MM.1S (cell line): Measurements from ENCODE around the gene MARVELD3.

Source experiments
- DNase-seq: peaks from one replicate; pipeline ENCODE4 v3.0.0-alpha.2; 2015
- H2AFZ ChIP-seq: fragments of 300-600 bp; sonication (generic); 2 replicates; pipeline ENCODE4 v1.6.0; 2016; ENCODE audit warnings: antibody characterized with exemption, low read length
- H3F3A ChIP-seq: fragments of 300-600 bp; sonication (generic); 2 replicates; pipeline ENCODE4 v1.6.1; 2016; ENCODE audit warnings: mild to moderate bottlenecking, antibody characterized with exemption, low read length, moderate library complexity, mixed read lengths; ENCODE audit not compliant: insufficient read depth
- H3K27ac ChIP-seq: fragments of 300-600 bp; sonication (generic); 2 replicates; pipeline ENCODE4 v1.5.1; 2016; ENCODE audit warnings: mild to moderate bottlenecking, low read length
- H3K27me3 ChIP-seq: fragments of 300-600 bp; sonication (generic); replicated peaks from 2 replicates; pipeline ENCODE4 v1.6.0; 2016; ENCODE audit warnings: low read length; ENCODE audit not compliant: insufficient read depth
- H3K36me3 ChIP-seq: fragments of 300-600 bp; sonication (generic); replicated peaks from 2 replicates; pipeline ENCODE4 v1.6.1; 2016; ENCODE audit warnings: mild to moderate bottlenecking, low read length, mixed read lengths; ENCODE audit not compliant: insufficient read depth
- H3K4me1 ChIP-seq: fragments of 300-600 bp; sonication (generic); 2 replicates; pipeline ENCODE4 v1.6.1; 2016; ENCODE audit warnings: low read length, mixed read lengths
- H3K4me2 ChIP-seq: fragments of 300-600 bp; sonication (generic); 2 replicates; pipeline ENCODE4 v1.6.0; 2016; ENCODE audit warnings: low read depth, low read length
- H3K4me3 ChIP-seq: fragments of 300-600 bp; sonication (generic); 2 replicates; pipeline ENCODE4 v1.5.1; 2016; ENCODE audit warnings: low read length, mixed read lengths
- H3K79me2 ChIP-seq: fragments of 300-600 bp; sonication (generic); 2 replicates; pipeline ENCODE4 v1.6.1; 2016; ENCODE audit warnings: mixed run types, low read length, mixed read lengths
- H3K9ac ChIP-seq: fragments of 300-600 bp; sonication (generic); 2 replicates; pipeline ENCODE4 v1.6.1; 2016; ENCODE audit warnings: low read length, mixed read lengths
- H3K9me2 ChIP-seq: fragments of 300-600 bp; sonication (generic); replicated peaks from 2 replicates; pipeline ENCODE4 v1.6.1; 2016; ENCODE audit warnings: mild to moderate bottlenecking, low read length, mixed read lengths; ENCODE audit not compliant: insufficient read depth
- H3K9me3 ChIP-seq: fragments of 300-600 bp; sonication (generic); replicated peaks from 2 replicates; pipeline ENCODE4 v1.6.1; 2016; ENCODE audit warnings: mild to moderate bottlenecking, low read length, mixed read lengths; ENCODE audit not compliant: insufficient read depth
- H4K20me1 ChIP-seq: fragments of 300-600 bp; sonication (generic); 2 replicates; pipeline ENCODE4 v1.6.1; 2016; ENCODE audit warnings: mild to moderate bottlenecking, low read length, moderate library complexity, mixed read lengths; ENCODE audit not compliant: insufficient read depth
- EZH2 ChIP-seq: fragments of 300-600 bp; sonication (generic); optimal IDR thresholded peaks from 2 replicates; pipeline ENCODE3; 2017; ENCODE audit warnings: low read depth, mild to moderate bottlenecking, antibody characterized with exemption, low read length, mixed read lengths
- EZH2phosphoT487 ChIP-seq: fragments of 300-600 bp; sonication (generic); IDR thresholded peaks from 2 replicates; pipeline ENCODE4 v1.6.1; 2018; ENCODE audit warnings: antibody characterized with exemption, low read length
- TF ChIP-seq, protein P1 (sequence below): fragments of 300-600 bp; sonication (generic); IDR thresholded peaks from 2 replicates; pipeline ENCODE4 v1.5.1; 2016; ENCODE audit warnings: antibody characterized with exemption, low read length, mixed read lengths

The MARVELD3 gene

DNA sequence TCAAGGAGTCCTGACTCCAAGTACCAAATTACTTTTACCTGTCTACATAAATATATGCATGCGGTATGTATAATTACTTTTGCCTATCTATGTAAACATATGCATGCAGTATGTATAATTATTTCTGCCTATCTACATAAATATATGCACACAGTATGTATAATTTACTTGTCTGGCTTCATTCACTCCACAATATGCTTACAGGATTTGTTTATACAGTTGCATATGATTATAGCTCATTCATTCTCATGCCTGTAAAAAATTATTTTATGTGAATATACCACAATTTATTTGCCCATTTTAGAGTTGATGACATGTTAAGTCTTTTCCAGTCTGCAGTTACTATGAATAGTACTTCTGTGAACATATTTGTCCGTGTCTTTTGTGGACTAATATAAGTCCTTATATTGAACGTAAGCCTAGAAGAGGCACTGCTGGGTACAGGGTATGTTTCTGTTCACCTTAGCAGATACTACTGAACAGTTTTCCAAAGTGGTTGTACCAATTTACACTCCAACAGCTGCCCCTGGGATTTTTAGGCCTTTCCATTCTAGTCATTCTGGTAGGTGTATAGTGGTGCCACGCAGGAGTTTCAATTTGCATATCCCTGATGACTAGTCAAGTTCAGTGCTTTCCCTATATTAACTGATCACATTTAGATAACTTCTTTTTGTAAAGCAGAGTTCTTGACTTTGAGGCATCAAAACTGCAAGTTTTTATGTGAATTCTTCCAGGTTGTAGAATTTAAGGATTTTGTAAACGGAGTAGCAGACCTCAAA is 47.0 kb downstream of the MARVELD3 start:
- H3K4me1 ChIP-seq = no peaks in the 10 kb centered on the region
- H3K27me3 ChIP-seq = no peaks in the 10 kb centered on the region
- no peaks in the 10 kb centered on the region for H3K9me2 ChIP-seq
- H3K9ac ChIP-seq = no peak overlapping the region
- DNase-seq = no peak
- H3K36me3 ChIP-seq = no peaks in the 10 kb centered on the region
- no peak overlapping the region for H3K4me3 ChIP-seq
- H2AFZ ChIP-seq = no peak overlapping the region
- no peak for TF ChIP-seq EZH2
- no peaks in the 10 kb centered on the region for H3F3A ChIP-seq
- H4K20me1 ChIP-seq = no peaks in the 10 kb centered on the region
- no peak overlapping the region for H3K27ac ChIP-seq
- H3K9me3 ChIP-seq = no peaks in the 10 kb centered on the region
- no peak overlapping the region for H3K4me2 ChIP-seq
- H3K79me2 ChIP-seq = no peaks in the 10 kb centered on the region

DNA sequence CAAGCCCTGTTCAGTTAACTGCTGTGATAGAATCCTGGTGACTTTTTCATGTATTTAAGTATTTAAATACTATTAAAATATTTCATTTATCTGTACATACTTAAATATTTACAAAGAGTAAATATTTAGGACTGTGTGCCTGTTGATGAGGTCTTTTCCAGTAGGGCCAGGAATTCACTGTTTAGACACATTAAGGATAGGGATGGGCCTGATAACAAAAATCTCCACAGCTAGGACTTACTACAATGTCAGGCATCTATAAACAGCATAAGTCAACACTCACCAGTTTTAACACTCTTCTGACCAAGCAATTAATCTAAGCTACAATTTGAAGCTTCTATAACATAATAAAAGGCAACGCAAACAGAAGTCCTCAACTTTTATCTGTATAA is 47.6 kb downstream of the MARVELD3 start:
- Histone ChIP-seq H3K4me2 (no peak overlapping the region), H3K4me3 (no peak overlapping the region), H4K20me1 (no peaks in the 10 kb centered on the region), H3K27me3 (no peaks in the 10 kb centered on the region), H3K4me1 (no peaks in the 10 kb centered on the region), H3F3A (no peaks in the 10 kb centered on the region), H2AFZ (no peak overlapping the region), H3K9ac (no peak overlapping the region), H3K27ac (no peak overlapping the region), H3K79me2 (no peaks in the 10 kb centered on the region), H3K9me3 (no peaks in the 10 kb centered on the region), H3K36me3 (no peaks in the 10 kb centered on the region), H3K9me2 (no peaks in the 10 kb centered on the region)
- TF ChIP-seq EZH2 = no peak
- no peak for TF ChIP-seq EZH2phosphoT487
- TF ChIP-seq, protein P1, sequence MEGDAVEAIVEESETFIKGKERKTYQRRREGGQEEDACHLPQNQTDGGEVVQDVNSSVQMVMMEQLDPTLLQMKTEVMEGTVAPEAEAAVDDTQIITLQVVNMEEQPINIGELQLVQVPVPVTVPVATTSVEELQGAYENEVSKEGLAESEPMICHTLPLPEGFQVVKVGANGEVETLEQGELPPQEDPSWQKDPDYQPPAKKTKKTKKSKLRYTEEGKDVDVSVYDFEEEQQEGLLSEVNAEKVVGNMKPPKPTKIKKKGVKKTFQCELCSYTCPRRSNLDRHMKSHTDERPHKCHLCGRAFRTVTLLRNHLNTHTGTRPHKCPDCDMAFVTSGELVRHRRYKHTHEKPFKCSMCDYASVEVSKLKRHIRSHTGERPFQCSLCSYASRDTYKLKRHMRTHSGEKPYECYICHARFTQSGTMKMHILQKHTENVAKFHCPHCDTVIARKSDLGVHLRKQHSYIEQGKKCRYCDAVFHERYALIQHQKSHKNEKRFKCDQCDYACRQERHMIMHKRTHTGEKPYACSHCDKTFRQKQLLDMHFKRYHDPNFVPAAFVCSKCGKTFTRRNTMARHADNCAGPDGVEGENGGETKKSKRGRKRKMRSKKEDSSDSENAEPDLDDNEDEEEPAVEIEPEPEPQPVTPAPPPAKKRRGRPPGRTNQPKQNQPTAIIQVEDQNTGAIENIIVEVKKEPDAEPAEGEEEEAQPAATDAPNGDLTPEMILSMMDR = no peak
- DNase-seq = no peak

DNA sequence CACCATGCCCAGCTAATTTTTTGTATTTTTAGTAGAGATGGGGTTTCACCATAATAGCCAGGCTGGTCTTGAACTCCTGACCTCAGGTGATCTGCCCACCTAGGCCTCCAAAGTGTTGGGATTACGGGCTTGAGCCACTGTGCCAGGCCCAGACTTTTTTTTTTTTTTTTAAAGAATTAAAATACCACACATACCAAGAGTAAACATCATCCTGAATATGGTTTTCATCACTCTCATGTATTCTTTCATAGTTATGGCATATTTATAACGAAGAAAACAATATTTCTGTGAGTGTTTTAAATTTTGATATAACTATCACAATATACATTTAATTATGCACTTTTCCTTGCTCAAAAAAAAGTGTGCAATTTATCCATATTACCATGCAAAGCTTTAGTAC is 48.2 kb downstream of the MARVELD3 start:
- Histone ChIP-seq H3K79me2 (no peaks in the 10 kb centered on the region), H3K4me3 (no peak overlapping the region), H3K27ac (no peak overlapping the region), H3K4me1 (no peaks in the 10 kb centered on the region), H2AFZ (no peak overlapping the region), H3F3A (no peaks in the 10 kb centered on the region), H3K36me3 (no peaks in the 10 kb centered on the region), H3K9ac (no peak overlapping the region), H3K4me2 (no peak overlapping the region), H3K9me2 (no peaks in the 10 kb centered on the region), H3K9me3 (no peaks in the 10 kb centered on the region), H4K20me1 (no peaks in the 10 kb centered on the region), H3K27me3 (no peaks in the 10 kb centered on the region)
- no peak for DNase-seq
- TF ChIP-seq, protein P1 = no peak
- TF ChIP-seq EZH2phosphoT487 (no peak), EZH2 (no peak)

DNA sequence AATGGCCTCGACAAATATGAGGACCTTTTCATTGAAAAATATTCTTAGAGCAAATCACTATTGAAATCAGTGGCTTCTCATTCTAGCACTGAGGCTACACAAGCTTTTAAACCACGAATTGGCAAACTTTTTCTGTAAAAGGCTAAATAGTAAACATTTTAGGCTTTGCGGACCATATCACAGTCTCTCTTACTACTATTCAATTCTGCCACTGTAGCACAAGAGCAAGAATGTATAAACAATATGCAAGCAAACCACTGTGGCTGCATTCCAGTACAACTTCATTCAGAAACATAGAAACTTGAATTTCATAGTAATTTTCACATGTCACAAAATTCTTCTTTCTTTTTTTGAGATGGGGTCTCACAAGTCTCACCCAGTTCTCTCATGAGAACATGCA is 49.4 kb downstream of the MARVELD3 start:
- Histone ChIP-seq H3K79me2 (no peaks in the 10 kb centered on the region), H3K9me3 (no peaks in the 10 kb centered on the region), H2AFZ (no peak overlapping the region), H3K4me3 (no peak overlapping the region), H3K4me2 (no peak overlapping the region), H3K9ac (no peak overlapping the region), H3K27me3 (no peaks in the 10 kb centered on the region), H3K4me1 (no peaks in the 10 kb centered on the region), H3K27ac (no peak overlapping the region), H3K36me3 (no peaks in the 10 kb centered on the region), H4K20me1 (no peaks in the 10 kb centered on the region), H3F3A (no peaks in the 10 kb centered on the region), H3K9me2 (no peaks in the 10 kb centered on the region)
- TF ChIP-seq, protein P1 = no peak
- TF ChIP-seq EZH2phosphoT487 = no peak
- no peak for TF ChIP-seq EZH2
- no peak for DNase-seq
